MM.1S (cell line): ENCODE measurements around the gene STARD4.

Experiments
- DNase-seq: peaks from one replicate; pipeline ENCODE4 v3.0.0-alpha.2; 2015
- H2AFZ ChIP-seq: fragments of 300-600 bp; sonication (generic); 2 replicates; pipeline ENCODE4 v1.6.0; 2016; ENCODE audit warnings: antibody characterized with exemption, low read length
- H3F3A ChIP-seq: fragments of 300-600 bp; sonication (generic); 2 replicates; pipeline ENCODE4 v1.6.1; 2016; ENCODE audit warnings: mild to moderate bottlenecking, antibody characterized with exemption, low read length, moderate library complexity, mixed read lengths; ENCODE audit not compliant: insufficient read depth
- H3K27ac ChIP-seq: fragments of 300-600 bp; sonication (generic); 2 replicates; pipeline ENCODE4 v1.5.1; 2016; ENCODE audit warnings: mild to moderate bottlenecking, low read length
- H3K27me3 ChIP-seq: fragments of 300-600 bp; sonication (generic); replicated peaks from 2 replicates; pipeline ENCODE4 v1.6.0; 2016; ENCODE audit warnings: low read length; ENCODE audit not compliant: insufficient read depth
- H3K36me3 ChIP-seq: fragments of 300-600 bp; sonication (generic); replicated peaks from 2 replicates; pipeline ENCODE4 v1.6.1; 2016; ENCODE audit warnings: mild to moderate bottlenecking, low read length, mixed read lengths; ENCODE audit not compliant: insufficient read depth
- H3K4me1 ChIP-seq: fragments of 300-600 bp; sonication (generic); 2 replicates; pipeline ENCODE4 v1.6.1; 2016; ENCODE audit warnings: low read length, mixed read lengths
- H3K4me2 ChIP-seq: fragments of 300-600 bp; sonication (generic); 2 replicates; pipeline ENCODE4 v1.6.0; 2016; ENCODE audit warnings: low read depth, low read length
- H3K4me3 ChIP-seq: fragments of 300-600 bp; sonication (generic); 2 replicates; pipeline ENCODE4 v1.5.1; 2016; ENCODE audit warnings: low read length, mixed read lengths
- H3K79me2 ChIP-seq: fragments of 300-600 bp; sonication (generic); 2 replicates; pipeline ENCODE4 v1.6.1; 2016; ENCODE audit warnings: mixed run types, low read length, mixed read lengths
- H3K9ac ChIP-seq: fragments of 300-600 bp; sonication (generic); 2 replicates; pipeline ENCODE4 v1.6.1; 2016; ENCODE audit warnings: low read length, mixed read lengths
- H3K9me2 ChIP-seq: fragments of 300-600 bp; sonication (generic); replicated peaks from 2 replicates; pipeline ENCODE4 v1.6.1; 2016; ENCODE audit warnings: mild to moderate bottlenecking, low read length, mixed read lengths; ENCODE audit not compliant: insufficient read depth
- H3K9me3 ChIP-seq: fragments of 300-600 bp; sonication (generic); replicated peaks from 2 replicates; pipeline ENCODE4 v1.6.1; 2016; ENCODE audit warnings: mild to moderate bottlenecking, low read length, mixed read lengths; ENCODE audit not compliant: insufficient read depth
- H4K20me1 ChIP-seq: fragments of 300-600 bp; sonication (generic); 2 replicates; pipeline ENCODE4 v1.6.1; 2016; ENCODE audit warnings: mild to moderate bottlenecking, low read length, moderate library complexity, mixed read lengths; ENCODE audit not compliant: insufficient read depth
- CTCF ChIP-seq: fragments of 300-600 bp; sonication (generic); IDR thresholded peaks from 2 replicates; pipeline ENCODE4 v1.5.1; 2016; ENCODE audit warnings: antibody characterized with exemption, low read length, mixed read lengths
- EZH2 ChIP-seq: fragments of 300-600 bp; sonication (generic); optimal IDR thresholded peaks from 2 replicates; pipeline ENCODE3; 2017; ENCODE audit warnings: low read depth, mild to moderate bottlenecking, antibody characterized with exemption, low read length, mixed read lengths
- EZH2phosphoT487 ChIP-seq: fragments of 300-600 bp; sonication (generic); IDR thresholded peaks from 2 replicates; pipeline ENCODE4 v1.6.1; 2018; ENCODE audit warnings: antibody characterized with exemption, low read length

STARD4 gene

GRCh38 chr5:111453295-111453694, 59.0 kb downstream of the STARD4 start:
- TF ChIP-seq EZH2phosphoT487 (no peak), CTCF (no peak), EZH2 (no peak)
- Histone ChIP-seq H3K27ac (no peak overlapping the region), H3K9ac (no peak overlapping the region)

GRCh38 chr5:111447822-111448221, 64.5 kb downstream of the STARD4 start:
- no peak overlapping the region for H3K4me3 ChIP-seq
- no peak overlapping the region for H2AFZ ChIP-seq
- H3K79me2 ChIP-seq: no peaks in the 10 kb centered on the region
- no peaks in the 10 kb centered on the region for H3K27me3 ChIP-seq
- no peak overlapping the region for H3K9ac ChIP-seq
- H3K27ac ChIP-seq: no peak overlapping the region
- H3F3A ChIP-seq: no peaks in the 10 kb centered on the region
- H3K4me1 ChIP-seq: no peaks in the 10 kb centered on the region
- no peak for DNase-seq
- H3K9me3 ChIP-seq: no peaks in the 10 kb centered on the region
- H3K36me3 ChIP-seq: no peaks in the 10 kb centered on the region
- H4K20me1 ChIP-seq: no peaks in the 10 kb centered on the region
- TF ChIP-seq EZH2 (no peak), CTCF (no peak), EZH2phosphoT487 (no peak)
- no peak overlapping the region for H3K4me2 ChIP-seq
- no peaks in the 10 kb centered on the region for H3K9me2 ChIP-seq

More at GRCh38 chr5:111453295-111453694, 59.0 kb downstream of the STARD4 start:
- Histone ChIP-seq H2AFZ (no peak overlapping the region), H3K36me3 (no peaks in the 10 kb centered on the region), H3K4me3 (no peak overlapping the region), H3K4me2 (no peak overlapping the region), H3K27me3 (no peaks in the 10 kb centered on the region), H4K20me1 (no peaks in the 10 kb centered on the region), H3K9me3 (no peaks in the 10 kb centered on the region), H3F3A (no peaks in the 10 kb centered on the region), H3K9me2 (no peaks in the 10 kb centered on the region), H3K4me1 (no peaks in the 10 kb centered on the region), H3K79me2 (no peaks in the 10 kb centered on the region)
- no peak for DNase-seq

GRCh38 chr5:111447099-111447498, 65.2 kb downstream of the STARD4 start:
- H3K9me3 ChIP-seq: no peaks in the 10 kb centered on the region
- no peaks in the 10 kb centered on the region for H4K20me1 ChIP-seq
- no peak overlapping the region for H3K9ac ChIP-seq
- H3F3A ChIP-seq: no peaks in the 10 kb centered on the region
- no peak overlapping the region for H3K27ac ChIP-seq
- H3K4me2 ChIP-seq: no peak overlapping the region
- H3K36me3 ChIP-seq: no peaks in the 10 kb centered on the region
- no peaks in the 10 kb centered on the region for H3K4me1 ChIP-seq
- H2AFZ ChIP-seq: no peak overlapping the region
- no peak overlapping the region for H3K4me3 ChIP-seq
- H3K27me3 ChIP-seq: no peaks in the 10 kb centered on the region
- DNase-seq: no peak
- H3K79me2 ChIP-seq: no peaks in the 10 kb centered on the region
- TF ChIP-seq EZH2phosphoT487: no peak
- no peak for TF ChIP-seq EZH2
- TF ChIP-seq CTCF: no peak
- no peaks in the 10 kb centered on the region for H3K9me2 ChIP-seq
